Thyroid gland (tissue), 4 donors: ENCODE data around the gene DDC.

Experiments used
- POLR2A ChIP-seq, 2 donors: fragments of 450-650 bp; IDR thresholded peaks; one replicate each; pipeline ENCODE4 v1.6.1; 2017; ENCODE audit warnings: antibody characterized with exemption in 2 of 2, mild to moderate bottlenecking in 2 of 2, moderate library complexity in 1 of 2
- TF ChIP-seq, protein P1 (sequence below), 6 experiments: fragments of 200-600 bp in 3 of 6; fragments of 450-650 bp in 3 of 6; sonication (generic) in 3 of 6; IDR thresholded peaks; one replicate each; pipeline ENCODE4 v1.5.1; 2016 to 2019; ENCODE audit warnings: antibody characterized with exemption in 6 of 6, mild to moderate bottlenecking in 2 of 6, inconsistent platforms in 1 of 6, moderate library complexity in 1 of 6

DNA sequence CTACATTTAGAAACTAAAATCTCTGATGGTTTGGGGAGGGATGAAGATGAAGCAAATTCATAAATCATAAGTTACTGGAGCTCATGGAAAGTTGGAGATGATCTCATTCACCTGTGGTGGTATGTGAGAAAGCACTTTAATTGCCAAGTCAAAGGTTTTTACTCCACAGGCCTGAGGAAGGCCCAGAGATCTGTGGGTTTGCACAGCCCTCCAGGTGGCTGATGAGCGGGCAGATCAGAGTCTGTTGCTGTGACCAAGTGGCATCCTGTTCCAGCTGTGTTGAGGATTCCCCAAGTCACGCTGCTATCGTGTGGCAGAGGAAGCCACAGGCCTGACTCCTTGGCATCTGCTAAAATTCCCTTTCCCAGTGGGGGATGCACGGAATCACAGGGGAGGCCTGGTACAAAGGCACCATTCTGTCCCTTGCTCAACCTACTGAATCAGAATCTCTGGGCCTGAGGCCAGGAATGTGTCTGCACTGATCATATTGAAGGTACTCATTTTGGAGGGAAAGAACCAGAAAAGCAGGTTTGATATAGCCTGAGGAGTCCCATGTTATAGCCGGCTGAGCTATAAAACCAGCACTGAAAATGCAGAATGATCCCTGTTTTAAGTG lies 19.7 kb upstream of the DDC start:
- TF ChIP-seq, protein P1, sequence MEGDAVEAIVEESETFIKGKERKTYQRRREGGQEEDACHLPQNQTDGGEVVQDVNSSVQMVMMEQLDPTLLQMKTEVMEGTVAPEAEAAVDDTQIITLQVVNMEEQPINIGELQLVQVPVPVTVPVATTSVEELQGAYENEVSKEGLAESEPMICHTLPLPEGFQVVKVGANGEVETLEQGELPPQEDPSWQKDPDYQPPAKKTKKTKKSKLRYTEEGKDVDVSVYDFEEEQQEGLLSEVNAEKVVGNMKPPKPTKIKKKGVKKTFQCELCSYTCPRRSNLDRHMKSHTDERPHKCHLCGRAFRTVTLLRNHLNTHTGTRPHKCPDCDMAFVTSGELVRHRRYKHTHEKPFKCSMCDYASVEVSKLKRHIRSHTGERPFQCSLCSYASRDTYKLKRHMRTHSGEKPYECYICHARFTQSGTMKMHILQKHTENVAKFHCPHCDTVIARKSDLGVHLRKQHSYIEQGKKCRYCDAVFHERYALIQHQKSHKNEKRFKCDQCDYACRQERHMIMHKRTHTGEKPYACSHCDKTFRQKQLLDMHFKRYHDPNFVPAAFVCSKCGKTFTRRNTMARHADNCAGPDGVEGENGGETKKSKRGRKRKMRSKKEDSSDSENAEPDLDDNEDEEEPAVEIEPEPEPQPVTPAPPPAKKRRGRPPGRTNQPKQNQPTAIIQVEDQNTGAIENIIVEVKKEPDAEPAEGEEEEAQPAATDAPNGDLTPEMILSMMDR (IDR thresholded peaks at IDR 0.05), result no peak
- TF ChIP-seq POLR2A (IDR thresholded peaks at IDR 0.05), result no peak
